GM21529 (cell line): ENCODE measurements around the gene FAM43B.
"Not testable (repeated sequence)": the region's sequence is repeated elsewhere in the genome, so short reads cannot be mapped to it uniquely, and the experiment has no call there.

Experiments
- ATAC-seq: cut with Tn5 transposase; IDR thresholded peaks from one replicate; pipeline ENCODE4 v1.9.1; 2021; ENCODE audit not compliant: unreplicated experiment

The FAM43B gene, protein sequence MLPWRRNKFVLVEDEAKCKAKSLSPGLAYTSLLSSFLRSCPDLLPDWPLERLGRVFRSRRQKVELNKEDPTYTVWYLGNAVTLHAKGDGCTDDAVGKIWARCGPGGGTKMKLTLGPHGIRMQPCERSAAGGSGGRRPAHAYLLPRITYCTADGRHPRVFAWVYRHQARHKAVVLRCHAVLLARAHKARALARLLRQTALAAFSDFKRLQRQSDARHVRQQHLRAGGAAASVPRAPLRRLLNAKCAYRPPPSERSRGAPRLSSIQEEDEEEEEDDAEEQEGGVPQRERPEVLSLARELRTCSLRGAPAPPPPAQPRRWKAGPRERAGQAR

GRCh38 chr1:20551945-20552727 is at the start of gene FAM43B:
TSS of gene FAM43B (plus strand) at chr1:20552573. CDS start at chr1:20552974, 401 bp downstream.
- ATAC-seq, result no peak

DNA sequence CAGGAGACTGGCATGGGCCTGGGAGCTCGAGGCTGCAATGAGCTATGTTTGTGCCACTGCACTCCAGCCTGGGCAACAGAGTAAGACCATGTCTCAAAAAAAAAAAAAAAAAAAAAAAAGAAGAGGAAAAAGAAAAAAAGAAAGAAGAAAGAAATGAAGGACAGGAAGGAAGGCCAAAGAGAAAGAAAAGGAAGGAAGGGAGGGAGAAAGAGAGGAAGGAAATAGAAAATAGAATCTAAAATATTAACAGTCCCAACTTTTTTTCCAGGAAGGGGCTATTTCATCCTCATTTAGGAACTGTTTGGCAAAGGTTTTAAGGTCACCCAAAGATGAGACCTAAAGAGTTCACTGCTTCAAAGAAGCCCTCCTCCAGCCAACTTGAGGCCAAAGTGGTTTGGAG is 46.9 kb upstream of the FAM43B start:
- ATAC-seq, result no peak

DNA sequence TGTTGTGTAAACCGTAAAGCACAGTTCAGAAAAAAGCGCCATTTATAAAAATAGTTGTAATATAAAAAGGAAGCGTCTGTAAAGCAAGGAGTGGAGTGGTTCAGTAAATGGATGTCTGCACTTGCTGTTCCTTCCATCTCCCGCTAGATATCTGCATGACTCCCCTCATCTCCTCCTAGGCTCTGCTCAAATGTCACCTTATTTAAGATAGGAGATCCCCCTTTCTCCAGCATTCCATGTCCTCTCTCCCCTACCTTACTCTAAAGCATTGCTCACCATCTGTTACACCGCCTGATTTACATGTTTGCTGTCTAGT is 45.2 kb upstream of the FAM43B start:
- ATAC-seq, result peak; percentile 11

- peak; percentile 92 for ATAC-seq
These were observed 44.6 kb upstream of the FAM43B start, which contains the start of gene MUL1 for GRCh38 chr1:20507564-20508410. TSS of gene MUL1 (minus strand) at chr1:20508151. CDS start at chr1:20508024, 127 bp downstream.

DNA sequence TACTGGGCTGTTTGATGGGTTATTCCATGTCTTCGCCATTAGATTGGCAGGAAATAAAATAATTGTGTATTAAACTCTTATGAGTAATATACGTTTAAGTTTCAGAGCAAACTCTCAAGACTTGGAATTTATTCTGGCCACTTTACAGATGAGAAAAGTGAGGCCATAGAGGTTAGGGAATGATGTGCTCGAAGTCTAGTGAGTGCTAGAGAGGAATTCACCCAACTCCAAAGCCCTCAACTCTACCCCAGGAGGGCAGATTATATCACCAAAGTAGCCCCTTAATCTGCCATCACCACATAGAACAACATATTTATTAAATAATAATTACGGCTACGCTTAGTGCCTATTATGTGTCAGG is 44.0 kb upstream of the FAM43B start:
- ATAC-seq, result no peak

DNA sequence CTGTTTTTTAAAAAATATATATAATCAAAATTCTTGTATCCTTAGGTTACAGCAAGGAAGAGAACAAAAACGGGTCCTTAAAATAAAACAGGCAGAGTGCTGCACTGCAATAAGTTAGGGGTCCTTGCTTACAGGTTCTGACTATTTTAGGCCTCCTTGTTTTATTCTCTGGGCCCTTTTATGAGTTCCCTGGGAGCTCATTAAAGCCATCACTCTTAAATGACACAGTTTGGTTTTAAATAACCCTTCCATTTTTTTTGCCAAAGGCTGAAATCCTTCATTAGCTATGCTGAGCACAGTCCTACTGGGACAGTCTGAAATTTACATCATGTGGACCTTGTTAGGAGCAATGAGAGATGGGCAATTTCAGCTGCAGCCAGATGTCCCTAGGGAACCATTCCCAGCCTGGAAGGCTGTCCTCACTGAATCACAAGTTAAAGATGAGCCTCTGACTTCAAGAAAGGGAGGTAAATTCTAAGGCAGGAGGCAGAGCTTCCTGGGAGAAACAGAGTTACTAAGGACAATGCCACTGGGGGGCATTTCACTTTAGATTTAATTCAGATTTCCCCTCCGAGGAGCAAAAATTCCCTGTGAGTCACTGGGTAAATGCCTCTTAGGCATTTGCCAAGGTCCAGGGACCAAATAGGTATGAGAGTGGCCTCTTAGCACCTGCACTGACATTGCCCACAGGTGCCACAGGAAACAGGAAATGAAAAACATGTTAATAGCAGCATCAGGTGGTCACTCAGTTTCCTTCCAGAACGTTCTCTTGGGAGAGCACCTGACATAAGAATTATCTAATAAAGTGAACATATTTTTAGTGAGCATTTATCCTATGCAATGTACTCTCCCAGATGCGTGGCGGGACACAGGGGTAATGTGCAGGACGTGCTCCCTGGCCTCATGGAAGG is 40.6 kb upstream of the FAM43B start:
- ATAC-seq, result no peak

DNA sequence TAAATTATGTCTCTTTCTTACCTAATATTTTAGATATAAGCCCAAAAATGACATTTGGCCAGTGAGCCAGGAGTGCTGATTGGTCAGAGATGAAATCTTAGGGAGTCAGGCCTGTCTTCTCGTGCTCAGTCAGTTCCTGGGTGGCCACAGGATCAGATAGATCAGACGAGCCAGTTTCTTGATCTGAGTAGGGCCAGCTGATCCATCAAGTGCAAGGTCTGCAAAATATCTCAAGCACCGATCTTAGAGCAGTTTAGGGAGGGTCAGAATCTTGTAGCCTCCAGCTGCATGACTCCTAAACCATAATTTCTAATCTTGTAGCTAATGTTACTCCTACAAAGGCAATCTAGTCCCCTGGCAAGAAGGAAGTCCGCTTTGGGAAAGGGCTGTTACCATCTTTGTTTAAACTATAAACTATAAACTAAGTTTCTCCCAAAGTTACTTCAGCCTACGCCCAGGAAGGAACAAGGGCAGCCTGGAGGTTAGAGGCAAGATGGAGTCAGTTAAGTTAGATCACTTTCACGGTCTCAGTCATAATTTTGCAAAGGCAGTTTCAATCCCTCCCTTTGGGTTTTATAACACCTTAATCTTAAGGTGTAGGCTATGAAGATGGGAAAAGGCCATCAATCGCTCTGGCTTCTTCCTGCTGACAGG is 32.6 kb upstream of the FAM43B start:
- ATAC-seq, result not testable (repeated sequence)

GRCh38 chr1:20521960-20522861 is 30.2 kb upstream of the FAM43B start:
- ATAC-seq, result no peak

GRCh38 chr1:20526267-20526666 is 26.1 kb upstream of the FAM43B start:
- ATAC-seq, result no peak

DNA sequence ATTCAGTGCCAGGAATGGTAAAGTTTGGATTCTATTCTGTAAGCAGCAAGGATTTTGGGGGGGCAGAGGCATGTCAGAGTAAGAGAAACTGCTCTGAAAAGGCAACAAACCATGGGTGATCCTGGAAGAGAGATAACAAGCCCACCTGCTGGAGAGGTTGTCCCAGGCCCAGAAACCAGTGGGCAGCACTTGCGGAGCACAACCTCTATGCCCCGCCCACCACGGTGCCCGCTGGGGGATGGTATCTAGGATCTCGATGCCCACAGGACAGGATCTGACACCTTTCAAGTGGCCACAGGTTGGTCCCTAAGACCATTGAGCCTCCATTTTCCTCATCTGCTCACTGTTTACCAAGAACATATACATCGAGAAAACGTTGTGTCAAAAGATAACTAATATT is 24.2 kb upstream of the FAM43B start:
- ATAC-seq, result no peak

DNA sequence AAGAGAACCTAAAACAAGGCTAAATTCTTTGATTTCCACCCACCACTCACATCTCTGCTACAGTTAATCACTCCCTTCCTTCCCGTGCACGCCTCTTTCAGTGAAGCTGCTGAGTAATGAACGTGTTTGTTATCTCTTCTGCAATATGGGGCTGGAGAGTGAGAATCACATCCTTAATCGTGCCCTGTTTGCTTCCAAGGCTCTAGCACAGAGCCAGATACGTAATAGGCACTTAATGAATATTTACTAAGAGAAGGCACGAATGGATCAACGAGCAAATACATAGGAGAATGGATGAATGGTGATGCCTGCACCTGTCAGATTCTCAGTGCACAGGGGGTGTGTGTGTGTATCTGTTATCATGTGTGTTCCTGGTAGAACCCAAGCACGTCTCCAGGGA is 22.1 kb upstream of the FAM43B start:
- no peak for ATAC-seq

DNA sequence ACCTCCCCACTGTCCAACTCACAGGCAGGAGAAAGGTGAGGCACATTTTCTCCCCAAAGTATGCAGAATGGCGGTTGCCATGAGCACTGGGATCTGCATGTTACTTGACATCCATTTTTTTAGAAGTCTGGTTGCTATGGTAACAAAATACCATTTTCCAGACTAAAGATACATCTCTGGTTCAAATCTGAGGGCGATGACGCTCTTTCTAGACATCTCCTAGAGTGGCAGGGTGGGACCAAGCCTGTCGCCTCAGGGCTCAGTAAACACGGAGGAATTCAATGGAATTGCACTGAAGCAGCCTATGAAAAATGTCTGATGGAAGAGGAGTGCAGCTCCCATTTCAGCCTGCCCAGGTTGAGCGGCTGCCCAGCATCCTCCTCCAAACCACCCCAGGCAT is 21.5 kb upstream of the FAM43B start:
- no peak for ATAC-seq

- ATAC-seq, result no peak
These were observed 18.7 kb upstream of the FAM43B start for GRCh38 chr1:20533635-20534034.

DNA sequence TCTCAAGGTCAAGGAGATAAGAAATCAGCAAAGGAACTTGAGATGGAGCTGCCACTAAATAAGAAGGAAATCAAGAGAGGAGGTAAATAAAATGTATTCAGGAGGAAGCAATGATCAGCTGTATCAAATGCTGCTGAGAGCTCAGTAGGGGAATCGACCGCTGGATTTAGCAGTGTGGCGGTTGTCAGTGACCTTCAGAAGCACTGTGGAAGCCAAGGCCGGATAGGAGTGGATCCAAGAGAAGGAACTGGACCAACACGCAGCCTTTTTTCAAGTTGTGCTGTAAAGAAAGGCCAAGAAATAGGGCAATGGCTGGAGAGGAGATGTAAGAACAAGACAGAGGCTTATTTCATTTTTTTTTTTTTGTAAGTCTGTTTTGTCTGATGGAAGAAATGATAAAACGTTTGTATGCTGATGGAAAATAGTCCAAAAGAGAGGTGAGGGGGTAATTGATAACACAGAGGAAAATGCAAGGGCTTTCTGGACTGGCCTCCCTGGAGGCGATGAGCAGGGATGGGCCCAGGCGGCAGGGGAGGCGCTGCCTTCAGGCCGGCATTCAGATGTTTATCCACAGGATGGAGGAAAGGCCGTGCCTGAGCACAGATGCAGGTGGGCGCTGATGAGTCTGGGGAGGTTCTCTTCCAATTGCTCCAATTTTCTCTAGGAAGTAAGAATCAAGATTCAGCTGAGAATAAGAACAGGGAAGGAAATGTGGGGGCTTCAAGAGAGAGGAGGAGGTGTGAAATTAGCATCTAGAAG is 17.5 kb upstream of the FAM43B start:
- no peak for ATAC-seq

GRCh38 chr1:20538227-20538626 is 14.1 kb upstream of the FAM43B start:
- ATAC-seq, result no peak

GRCh38 chr1:20538760-20539551 is 13.4 kb upstream of the FAM43B start:
- ATAC-seq, result no peak

GRCh38 chr1:20540281-20540680 is 12.1 kb upstream of the FAM43B start:
- no peak for ATAC-seq

DNA sequence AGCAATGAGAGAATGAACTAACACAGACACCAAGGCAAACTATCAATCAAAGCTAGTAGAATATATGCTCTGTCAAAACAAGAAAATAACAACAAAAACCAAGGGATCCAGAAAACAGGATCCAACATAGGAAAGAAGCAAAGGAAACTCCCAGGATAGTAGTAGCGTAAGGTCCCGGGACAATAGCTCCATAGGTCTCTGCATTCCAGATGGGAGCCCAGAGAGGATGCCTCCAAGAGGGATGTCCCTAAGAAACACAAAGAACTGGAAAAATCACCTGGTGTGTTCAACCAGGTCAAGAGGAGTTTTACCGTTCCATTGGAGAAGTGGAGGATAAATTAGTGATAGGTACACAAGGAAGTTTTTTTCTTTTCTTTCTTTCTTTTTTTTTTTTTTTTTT is 5.7 kb upstream of the FAM43B start:
- no peak for ATAC-seq
